ENCODE data around the gene SENP3. TPM values are rescaled to one million over a fixed set of nuclear protein-coding genes. Genes with fewer than 3 reads are reported as not detected.
A peak's percentile ranks its signal among the peaks of the same experiment; 100 is the strongest.

The SENP3 gene
- total RNA-seq, 1 donor from 2014 or later = 87.0 TPM

- intact Hi-C loops (cut with DNase I) = no loop called here
- H3K4me3 ChIP-seq = no peak overlapping the region
- no peak for TF ChIP-seq CTCF (IDR thresholded peaks at IDR 0.05)
Observed at GRCh38 chr17:7569571-7569970, 7.9 kb downstream of the SENP3 start.

GRCh38 chr17:7570351-7570750, 8.6 kb downstream of the SENP3 start:
- Histone ChIP-seq H3K27ac (no peak overlapping the region), H3K4me1 (peaks cover 30% of the 10 kb centered on the region), H3K36me3 (peaks cover 74% of the 10 kb centered on the region), H3K27me3 (ENCODE audit: low read depth) (no peaks in the 10 kb centered on the region), H3K4me3 (no peak overlapping the region), H3K9me3 (no peaks in the 10 kb centered on the region)
- TF ChIP-seq CTCF (IDR thresholded peaks at IDR 0.05) = no peak
- no peak for ATAC-seq
- intact Hi-C loops (cut with DNase I) = no loop called here
- DNase-seq = no peak

More at GRCh38 chr17:7569571-7569970, 7.9 kb downstream of the SENP3 start:
- H3K27ac ChIP-seq = no peak overlapping the region
- H3K9me3 ChIP-seq = no peaks in the 10 kb centered on the region
- peaks cover 22% of the 10 kb centered on the region for H3K4me1 ChIP-seq
- no peak for ATAC-seq
- no peak for DNase-seq
- no peaks in the 10 kb centered on the region for H3K27me3 ChIP-seq (ENCODE audit: low read depth)
- H3K36me3 ChIP-seq = peaks cover 74% of the 10 kb centered on the region

- TF ChIP-seq CTCF (IDR thresholded peaks at IDR 0.05) = no peak
- no peak for DNase-seq
- Histone ChIP-seq H3K4me1 (peaks cover 49% of the 10 kb centered on the region), H3K4me3 (peak overlapping the region; percentile 81), H3K36me3 (peaks cover 74% of the 10 kb centered on the region), H3K9me3 (no peaks in the 10 kb centered on the region), H3K27ac (peak overlapping the region; percentile 83), H3K27me3 (ENCODE audit: low read depth) (no peaks in the 10 kb centered on the region)
- ATAC-seq = no peak
- intact Hi-C loops (cut with DNase I) = no loop called here
Observed at GRCh38 chr17:7572338-7572587, 10.5 kb downstream of the SENP3 start.

GRCh38 chr17:7572588-7573323, 11.0 kb downstream of the SENP3 start:
- Histone ChIP-seq H3K9me3 (no peaks in the 10 kb centered on the region), H3K27me3 (ENCODE audit: low read depth) (no peaks in the 10 kb centered on the region), H3K4me1 (peaks cover 54% of the 10 kb centered on the region), H3K27ac (peak overlapping the region; percentile 97), H3K4me3 (peak overlapping the region; percentile 81), H3K36me3 (peaks cover 75% of the 10 kb centered on the region)
- ATAC-seq (peak; percentile 95 to 96), DNase-seq (peak; percentile 99)
- intact Hi-C loops (cut with DNase I) = no loop called here
- TF ChIP-seq CTCF (IDR thresholded peaks at IDR 0.05) = no peak

GRCh38 chr17:7573324-7574080, 11.8 kb downstream of the SENP3 start:
- no peak for TF ChIP-seq CTCF (IDR thresholded peaks at IDR 0.05)
- Histone ChIP-seq H3K4me3 (peak overlapping the region; percentile 81), H3K27ac (peak overlapping the region; percentile 97), H3K9me3 (no peaks in the 10 kb centered on the region), H3K36me3 (peaks cover 78% of the 10 kb centered on the region), H3K4me1 (peaks cover 60% of the 10 kb centered on the region), H3K27me3 (ENCODE audit: low read depth) (no peaks in the 10 kb centered on the region)
- intact Hi-C loops (cut with DNase I) = no loop called here
- ATAC-seq (peak; percentile 81 to 87), DNase-seq (peak; percentile 93)

Measured in lower lobe of right lung (tissue), 2 donors.